ENCODE data around the gene METTL8.
"Not testable (repeated sequence)": the region's sequence is repeated elsewhere in the genome, so short reads cannot be mapped to it uniquely, and the experiment has no call there.

METTL8 gene

GRCh38 chr2:171345971-171346722 is 87.6 kb downstream of the METTL8 start:
- no peak for DNase-seq (ENCODE audit: low spot score)

DNA sequence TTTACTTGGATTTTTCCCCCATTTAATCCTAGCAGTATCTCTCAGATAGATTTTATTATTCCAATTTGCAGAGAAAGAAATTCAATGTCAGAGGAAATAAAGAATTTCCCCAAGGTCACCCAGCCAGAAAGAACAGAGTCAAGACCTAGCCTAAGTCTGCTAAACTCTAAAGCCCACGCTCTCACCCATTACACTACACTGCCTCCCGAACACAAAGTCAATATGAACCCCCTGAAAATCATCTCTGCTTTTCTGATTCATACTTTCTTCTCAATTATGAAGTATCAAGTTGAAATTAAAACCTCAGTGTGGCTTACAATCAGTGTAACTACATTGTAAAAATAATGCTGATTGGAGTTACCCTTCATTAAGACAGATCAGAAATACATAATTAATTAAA is 89.6 kb downstream of the METTL8 start:
- no peak for DNase-seq (ENCODE audit: low spot score)

- no peak for DNase-seq (ENCODE audit: low spot score)
Measured at GRCh38 chr2:171342067-171342413, 91.8 kb downstream of the METTL8 start.

- no peak for DNase-seq (ENCODE audit: low spot score)
Measured at GRCh38 chr2:171341394-171342066, 92.3 kb downstream of the METTL8 start.

DNA sequence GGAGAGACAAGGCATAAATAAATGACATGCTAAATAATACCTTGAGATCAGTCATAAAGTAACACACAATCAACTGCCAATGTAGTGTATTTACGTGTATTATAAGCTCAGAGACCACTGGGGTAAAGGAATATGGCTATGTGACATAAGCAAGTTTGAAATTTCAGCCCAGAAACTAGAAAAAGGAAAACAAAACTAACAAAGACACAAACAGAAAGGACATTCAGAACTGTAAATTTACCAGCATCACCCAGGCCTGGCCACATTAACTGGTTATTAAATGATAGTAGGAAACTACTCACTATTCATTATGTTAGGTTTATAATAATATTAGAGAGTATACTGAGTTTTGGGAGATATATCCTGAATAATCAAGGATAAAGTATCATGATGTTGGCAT is 98.8 kb downstream of the METTL8 start:
- DNase-seq (ENCODE audit: low spot score) = no peak

DNA sequence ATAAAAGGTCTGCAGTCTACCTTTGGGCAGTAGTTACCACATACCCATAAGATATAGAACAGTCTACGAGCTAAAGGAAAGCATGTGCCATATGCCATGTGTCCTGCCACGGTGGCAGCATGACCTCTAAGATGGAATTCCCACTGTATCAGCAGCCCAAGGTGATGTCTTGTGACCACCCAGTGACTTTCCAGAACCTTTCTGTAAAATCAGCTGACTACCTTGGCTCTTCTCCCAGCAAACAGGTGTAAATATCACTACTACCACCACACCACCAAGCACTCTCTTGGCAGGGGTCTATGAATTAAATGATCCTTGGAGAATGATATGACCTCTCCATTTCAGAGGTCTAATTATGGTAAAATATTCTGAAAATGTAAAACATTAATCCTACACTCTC is 99.6 kb downstream of the METTL8 start:
- DNase-seq (ENCODE audit: low spot score) = no peak

DNA sequence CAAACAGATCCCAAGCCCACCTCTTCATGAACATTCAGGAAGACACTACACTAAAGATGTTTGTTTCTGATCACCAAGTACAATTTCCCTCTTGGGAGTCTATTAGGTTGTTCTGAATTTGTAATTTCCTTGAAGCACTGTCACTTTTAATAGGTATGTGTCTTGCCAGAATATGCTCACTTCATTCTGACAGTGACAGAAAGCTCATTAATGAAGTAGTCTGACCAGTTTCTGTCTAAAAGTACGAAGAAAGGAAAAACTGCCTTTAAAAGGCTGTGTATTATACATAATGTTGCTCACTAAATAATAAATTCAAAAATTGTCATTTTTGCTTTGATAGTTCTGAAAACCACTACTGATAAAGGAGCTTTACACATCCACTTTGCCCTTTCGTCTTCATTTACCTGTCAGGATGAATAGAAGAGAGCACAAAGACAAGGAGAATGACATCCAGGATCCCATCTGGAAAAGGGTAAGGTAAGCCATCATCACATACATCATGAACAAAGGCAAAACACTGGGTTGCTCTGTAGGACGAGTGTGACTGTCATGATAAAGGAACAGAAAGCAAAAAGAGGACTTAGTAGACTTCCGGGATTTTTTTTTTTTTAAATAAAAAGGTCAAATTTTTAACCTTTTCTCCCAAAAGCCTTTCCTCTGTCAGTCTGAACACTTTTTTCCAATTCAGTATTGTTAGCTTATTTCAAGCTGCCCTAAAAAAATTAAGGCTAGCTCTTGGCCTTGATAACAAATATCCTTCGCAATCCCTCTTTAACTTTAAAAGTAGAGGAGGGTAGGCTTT is 103.4 kb downstream of the METTL8 start:
- DNase-seq (ENCODE audit: low spot score) = no peak

GRCh38 chr2:171327043-171327496 is 106.7 kb downstream of the METTL8 start:
- no peak for DNase-seq (ENCODE audit: low spot score)

DNA sequence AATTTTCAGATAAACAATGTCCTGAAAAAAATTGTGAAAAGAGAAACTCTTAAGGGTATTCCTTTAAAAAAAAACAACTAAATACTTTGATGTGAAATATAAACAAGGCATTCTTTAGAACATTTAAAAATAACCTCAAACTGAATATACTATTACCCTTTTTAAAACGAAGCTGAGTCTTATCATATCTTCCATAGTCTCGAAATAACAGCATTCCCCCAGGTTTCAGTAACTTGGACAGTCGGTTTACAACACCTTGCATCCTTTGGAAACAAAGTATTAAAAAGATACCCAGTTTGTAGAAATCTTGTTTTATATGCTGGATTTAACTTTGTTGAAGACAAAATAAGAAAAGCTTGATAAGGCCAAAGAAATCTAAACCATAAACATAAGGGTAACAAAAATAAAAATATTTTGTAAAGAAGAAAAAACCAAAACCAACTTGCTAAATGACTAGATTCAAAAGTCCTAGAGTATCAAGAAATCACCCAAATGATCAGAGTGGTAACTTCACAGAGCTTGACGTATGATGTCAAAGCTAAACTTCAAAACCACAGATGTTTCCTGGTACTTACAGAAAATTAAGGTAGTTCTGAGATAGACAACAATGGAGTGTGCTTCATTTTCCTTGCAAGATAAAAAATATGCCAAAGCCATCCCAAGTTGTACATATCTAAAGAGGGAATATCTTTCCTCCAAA is 107.8 kb downstream of the METTL8 start:
- no peak for DNase-seq (ENCODE audit: low spot score)

DNA sequence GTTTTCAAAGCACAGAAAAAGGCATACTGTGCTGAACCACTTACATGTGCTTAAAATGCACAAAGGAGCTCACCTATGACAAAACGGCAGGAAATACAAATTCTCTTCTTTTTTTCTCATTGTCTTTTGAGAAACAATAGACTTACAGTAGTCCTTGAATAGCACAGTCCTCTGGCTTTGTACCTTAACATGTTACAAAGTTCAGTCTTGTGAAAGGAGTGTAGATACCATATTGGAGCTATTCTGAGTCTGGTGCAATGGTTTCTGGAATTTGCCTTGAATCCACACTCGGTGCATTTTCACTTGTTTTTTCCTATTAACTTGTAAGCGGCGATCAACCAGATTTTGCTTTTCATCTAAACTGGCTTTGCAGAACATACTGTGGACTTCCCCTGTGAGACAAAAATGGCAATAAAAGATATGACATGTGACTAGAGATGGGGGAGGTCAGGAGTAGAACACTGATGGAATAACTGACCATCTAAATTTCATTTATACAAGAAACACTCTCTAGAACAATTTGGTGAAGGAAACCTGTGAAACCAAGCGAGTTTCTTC is 109.7 kb downstream of the METTL8 start:
- no peak for DNase-seq (ENCODE audit: low spot score)

DNA sequence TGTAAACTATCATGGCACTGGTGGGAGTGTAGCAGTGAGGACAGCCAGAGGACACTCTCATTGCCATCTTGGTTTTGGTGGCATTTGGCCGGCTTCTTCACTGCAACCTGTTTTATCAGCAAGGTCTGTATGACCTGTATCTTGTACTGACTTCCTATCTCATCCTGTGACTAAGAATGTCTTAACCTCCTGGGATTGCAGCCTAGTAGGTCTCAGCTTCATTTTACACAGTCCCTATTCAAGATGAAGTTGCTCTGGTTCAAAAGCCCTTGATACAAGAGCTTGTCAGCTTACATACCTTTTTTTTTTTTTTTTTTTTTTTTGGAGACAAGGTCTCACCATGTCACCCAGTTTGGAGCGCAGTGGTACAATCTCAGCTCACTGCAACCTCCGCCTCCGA is 110.9 kb downstream of the METTL8 start:
- DNase-seq (ENCODE audit: low spot score) = no peak

- no peak for DNase-seq (ENCODE audit: low spot score)
Measured at GRCh38 chr2:171320731-171321130, 113.1 kb downstream of the METTL8 start.

- DNase-seq (ENCODE audit: low spot score) = no peak
Measured at GRCh38 chr2:171320208-171320621, 113.6 kb downstream of the METTL8 start.

GRCh38 chr2:171319164-171319810 is 114.5 kb downstream of the METTL8 start:
- no peak for DNase-seq (ENCODE audit: low spot score)

DNA sequence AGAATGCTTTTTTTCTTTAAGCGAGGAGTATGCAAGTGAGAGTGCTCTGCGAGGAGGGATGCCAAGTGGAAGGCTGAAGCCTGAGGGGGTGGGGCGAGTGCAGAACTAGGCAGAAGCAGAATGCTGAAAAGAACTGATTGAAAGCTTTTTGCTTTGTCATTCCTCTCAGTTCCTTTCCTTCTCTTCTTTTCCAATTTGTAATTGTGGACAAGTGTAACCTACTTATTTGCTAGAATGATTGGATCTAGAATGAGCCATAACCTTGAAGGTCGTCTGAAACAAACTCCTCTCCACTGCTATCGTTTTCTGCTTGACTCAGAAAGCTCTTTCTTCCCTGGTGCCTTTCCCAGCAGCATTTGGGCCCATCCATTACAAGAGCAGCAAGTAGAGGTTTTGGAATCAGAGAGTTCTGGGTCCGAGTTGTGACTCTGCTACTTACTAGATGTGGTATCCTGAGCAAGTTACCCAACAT is 115.3 kb downstream of the METTL8 start:
- DNase-seq (ENCODE audit: low spot score) = no peak

DNA sequence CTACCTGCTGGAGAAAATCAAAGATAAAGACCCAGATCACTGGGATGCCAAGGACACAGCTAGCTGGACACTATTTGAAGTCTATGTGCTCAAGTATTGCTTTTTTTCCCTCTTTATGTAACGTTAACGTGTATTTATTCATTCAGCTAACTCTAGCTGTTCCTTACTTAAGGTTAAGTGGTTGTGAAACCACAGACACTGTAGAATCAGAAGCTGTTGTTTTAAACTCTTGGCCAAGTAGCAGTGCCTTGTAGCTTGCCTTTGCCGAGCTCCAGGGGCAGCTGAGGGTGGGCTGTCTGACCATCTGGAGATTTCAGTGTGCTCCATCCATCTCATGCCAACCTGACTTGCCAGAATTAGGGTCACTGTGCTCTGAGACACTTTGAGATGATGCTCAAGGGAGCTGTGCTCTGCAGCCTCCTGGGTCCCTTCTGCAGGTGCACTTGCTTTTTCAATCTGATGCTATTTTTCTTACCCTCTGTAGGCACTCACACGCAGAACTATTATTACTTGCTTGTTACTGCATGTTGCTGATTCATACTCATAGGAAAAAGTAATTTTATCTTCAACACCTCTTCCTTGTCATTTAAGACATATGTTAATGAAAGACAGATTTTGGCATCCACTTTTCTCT is 116.2 kb downstream of the METTL8 start:
- DNase-seq (ENCODE audit: low spot score) = no peak

GRCh38 chr2:171316755-171317337 is 116.9 kb downstream of the METTL8 start:
- DNase-seq (ENCODE audit: low spot score) = no peak

DNA sequence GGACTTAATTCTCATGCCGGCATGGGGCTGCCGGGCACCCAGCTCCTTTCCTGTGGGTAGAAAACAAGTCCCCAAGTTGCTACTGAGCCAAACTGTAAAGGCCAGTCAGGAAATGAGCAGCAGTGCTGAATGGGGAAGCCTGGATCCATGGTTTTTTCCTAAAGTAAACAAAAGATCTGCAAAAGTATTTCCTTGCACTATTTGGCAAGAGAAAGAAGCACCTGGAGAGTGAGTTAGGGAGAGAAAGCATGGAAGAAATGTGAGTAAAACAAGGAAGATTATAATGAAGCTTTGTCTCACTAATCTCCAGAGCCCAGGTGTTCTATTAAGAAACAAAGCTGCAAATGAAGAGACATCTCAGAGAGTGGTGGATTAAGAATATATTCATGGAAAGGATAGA is 117.6 kb downstream of the METTL8 start:
- no peak for DNase-seq (ENCODE audit: low spot score)

DNA sequence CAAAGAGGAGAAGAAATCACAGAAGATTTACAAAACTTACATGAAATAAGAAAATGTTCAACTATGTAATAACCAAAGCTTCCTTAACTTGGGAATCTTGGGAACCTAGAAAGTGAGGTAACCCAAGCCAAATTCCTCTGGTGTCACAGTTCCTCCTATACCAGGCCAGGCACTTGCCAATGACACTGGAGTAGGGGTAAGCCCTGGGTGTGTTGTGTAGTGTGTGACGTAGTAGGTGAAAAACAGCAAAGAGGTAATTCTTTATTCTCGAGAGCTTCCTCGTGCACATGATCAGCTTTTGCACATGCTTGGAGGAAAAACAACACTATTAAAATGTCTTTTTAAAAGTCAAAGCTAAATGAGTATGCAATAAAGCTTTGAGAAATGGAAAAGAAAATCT is 118.0 kb downstream of the METTL8 start:
- no peak for DNase-seq (ENCODE audit: low spot score)

DNA sequence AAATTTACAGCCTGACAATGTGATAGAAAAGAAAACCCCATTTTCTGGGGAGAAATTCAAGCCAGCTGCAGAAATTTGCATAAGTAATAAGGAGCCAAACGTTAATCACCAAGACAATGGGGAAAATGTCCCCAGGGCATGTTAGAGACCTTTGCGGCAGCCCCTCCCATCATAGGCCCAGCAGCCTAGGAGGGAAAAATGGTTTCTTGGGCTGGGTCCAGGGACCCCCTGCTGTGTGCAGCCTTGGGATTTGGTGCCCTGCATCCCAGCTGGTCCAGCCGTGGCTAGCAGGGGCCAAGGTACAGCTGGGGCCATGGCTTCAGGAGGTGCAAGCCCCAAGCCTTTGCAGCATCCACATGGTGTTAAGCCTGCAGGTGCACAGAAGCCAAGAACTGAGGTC is 121.6 kb downstream of the METTL8 start:
- DNase-seq (ENCODE audit: low spot score) = not testable (repeated sequence)

All from SW480 (cell line).